Heart right ventricle (tissue), 16 donors: ENCODE results near the gene NXN. TPM values are rescaled to one million over a fixed set of nuclear protein-coding genes. Genes with fewer than 3 reads are reported as not detected.
A peak's percentile ranks its signal among the peaks of the same experiment; 100 is the strongest.

Experiments
- ATAC-seq, 8 donors: fragments of 200-7000 bp; cut with Tn5 transposase; one replicate each; pipeline ENCODE4 v1.9.1; 2020; ENCODE audit warnings: mild to moderate bottlenecking in 8 of 8, moderate library complexity in 8 of 8, moderate number of reproducible peaks in 1 of 8
- DNase-seq, 2 donors: peaks; one replicate each; pipeline ENCODE4 v3.0.0-alpha.2; 2020
- H3K27ac ChIP-seq, 10 donors: fragments of 200-600 bp; sonication (generic) in 2 of 10; one replicate each; pipeline versions ENCODE4 v1.5.0 to v1.8.0; 2020 to 2022; ENCODE audit warnings: mild to moderate bottlenecking in 3 of 10
- H3K27me3 ChIP-seq, 7 donors: fragments of 200-600 bp; one replicate each; pipeline ENCODE4 v1.8.0; 2021 to 2022; ENCODE audit warnings: mild to moderate bottlenecking in 2 of 7
- H3K36me3 ChIP-seq, 9 donors: fragments of 200-600 bp; sonication (generic) in 1 of 9; one replicate each; pipeline versions ENCODE4 v1.5.0 to v1.8.0; 2020 to 2022; ENCODE audit warnings: mild to moderate bottlenecking in 2 of 9
- H3K4me1 ChIP-seq, 9 donors: fragments of 200-600 bp; sonication (generic) in 1 of 9; one replicate each; pipeline versions ENCODE4 v1.5.0 to v1.8.0; 2020 to 2022; ENCODE audit warnings: mild to moderate bottlenecking in 4 of 9
- H3K4me3 ChIP-seq, 10 donors: fragments of 200-600 bp; sonication (generic) in 2 of 10; one replicate each; pipeline versions ENCODE4 v1.5.0 to v1.8.0; 2020 to 2022; ENCODE audit warnings: mild to moderate bottlenecking in 7 of 10, moderate library complexity in 2 of 10
- H3K9me3 ChIP-seq, 11 donors: fragments of 200-600 bp in 10 of 11; sonication (generic) in 2 of 11; one replicate each; pipeline versions ENCODE4 v1.5.0 to v1.8.0; 2013 to 2022; ENCODE audit warnings: mild to moderate bottlenecking in 2 of 11, control low read depth in 1 of 11, moderate library complexity in 1 of 11
- CTCF ChIP-seq, 9 donors: fragments of 200-600 bp; sonication (generic) in 2 of 9; IDR thresholded peaks; one replicate each; pipeline versions ENCODE4 v1.5.0 to v1.8.0; 2021 to 2022; ENCODE audit warnings: antibody characterized with exemption in 9 of 9, mild to moderate bottlenecking in 5 of 9, moderate library complexity in 1 of 9
- WGBS, 2 donors: extraction: QIAGEN DNeasy Blood & Tissue Kit; methylation state at CpG; one replicate each; pipeline ENCODE4 v1.1.7; 2013; ENCODE audit warnings: inconsistent platforms in 1 of 2; 5-methylcytosine and 5-hydroxymethylcytosine counted together
- intact Hi-C, 10 donors: fragments of 100-400 bp; cut with DNase I; formaldehyde crosslinking; loops; one replicate each; pipeline versions ENCODE4 v1.11.1 to v1.14.2; 2022
- polyA plus RNA-seq, 2 donors: library from polyadenylated mRNA; stranded (reverse); fragments of 200-250 nt; gene quantifications; one replicate each; pipeline ENCODE4 v1.2.3, GENCODE V29; 2013
- total RNA-seq, 10 donors: library from RNA; stranded (reverse); fragmentation: NEBNext Ultra II Directional in 3 of 10; extraction: Animal tissue kit (Norgen Biotek cat#: 25700) in 3 of 10; gene quantifications; one replicate each; pipeline versions ENCODE4 v1.2.1 to v1.2.4, GENCODE V29; 2021 to 2023
- donor health status: Arrhythmogenic right ventricular cardiomyopathy.
- donor health status: ischemic (EF 13 %, LVEDD 7.1; RV severe dilation, severe dysfunction).
- donor health status: healthy with polysubstance abuse.
- donor health status: DM: no; HTN: yes; CAD: no.
- donor health status: DM: no; HTN: no; CAD: no.
- donor health status: ischemic (EF 25% LVEDD 6.9; RV normal size, moderate dysfunction).
- donor health status: ischemic (EF 25% LVEDD 5.7; RV mildly dilated, moderate dysfunction).
- donor health status: healthy.
- donor health status: DM: yes; HTN: yes; CAD: no.
- donor health status: Ischemic cardiomyopathy.
- donor health status: ischemic (EF 35%, LVEDD 5.7; RV mildly dilated, moderate dysfunction).
- donor health status: nonischemic (EF 11% LVEDD 7.7; RV severe dilation, severe dysfunction).
- donor health status: DM: yes; HTN: yes; CAD: no.
- donor health status: PGD.
- donor health status: ischemic (EF 29% LVEDD 5.4; RV normal size, mild dysfunction).
- donor health status: nonischemic (EF 23%, LVEDD 6.1; RV moderate dilation, normal function).

The NXN gene
- total and polyA plus RNA-seq, 12 donors = 9.9 to 24.4 (median 15.9) TPM

- TF ChIP-seq CTCF (IDR thresholded peaks at IDR 0.05) = no peak
- ATAC-seq = no peak
Measured at GRCh38 chr17:862582-862981, 117.0 kb downstream of the NXN start.

GRCh38 chr17:861364-861763, 118.2 kb downstream of the NXN start:
- intact Hi-C loops = no loop called here
- Histone ChIP-seq H3K36me3 (peaks cover 0 to 14% (median 0%) of the 10 kb centered on the region in 9 donors), H3K4me1 (peaks cover 0 to 24% (median 14%) of the 10 kb centered on the region in 9 donors), H3K27ac (peak overlapping the region in 3 of 10 donors; percentile 9 to 29 (median 21)), H3K4me3 (no peak overlapping the region), H3K9me3 (no peaks in the 10 kb centered on the region), H3K27me3 (no peaks in the 10 kb centered on the region)
- DNase-seq (no peak), ATAC-seq (peak in 7 of 8 donors; percentile 36 to 83 (median 62))
- WGBS, 2 donors = 73 to 78% methylated on average over 9 of the region's 9 CpGs
- TF ChIP-seq CTCF (IDR thresholded peaks at IDR 0.05) = no peak

More at GRCh38 chr17:862582-862981, 117.0 kb downstream of the NXN start:
- intact Hi-C loops = no loop called here
- Histone ChIP-seq H3K4me3 (no peak overlapping the region), H3K4me1 (peaks cover 0 to 31% (median 19%) of the 10 kb centered on the region in 9 donors), H3K9me3 (no peaks in the 10 kb centered on the region), H3K27ac (no peak overlapping the region), H3K27me3 (no peaks in the 10 kb centered on the region), H3K36me3 (peaks cover 0 to 14% (median 0%) of the 10 kb centered on the region in 9 donors)
- WGBS, 2 donors = 88% methylated on average over 7 of the region's 7 CpGs
- no peak for DNase-seq

GRCh38 chr17:860805-861204, 118.8 kb downstream of the NXN start:
- Histone ChIP-seq H3K4me3 (no peak overlapping the region), H3K27me3 (no peaks in the 10 kb centered on the region), H3K36me3 (peaks cover 0 to 14% (median 0%) of the 10 kb centered on the region in 9 donors), H3K4me1 (peaks cover 0 to 29% (median 14%) of the 10 kb centered on the region in 9 donors), H3K27ac (peak overlapping the region in 2 of 10 donors; percentile 6 to 29), H3K9me3 (no peaks in the 10 kb centered on the region)
- DNase-seq (no peak), ATAC-seq (no peak)
- no peak for TF ChIP-seq CTCF (IDR thresholded peaks at IDR 0.05)
- intact Hi-C loops = no loop called here
- 88 to 89% methylated on average over 5 of the region's 5 CpGs for WGBS, 2 donors

- DNase-seq (no peak), ATAC-seq (peak in 4 of 8 donors; percentile 17 to 52 (median 42))
- no peaks in the 10 kb centered on the region for H3K9me3 ChIP-seq
- H3K4me3 ChIP-seq = no peak overlapping the region
- no peaks in the 10 kb centered on the region for H3K27me3 ChIP-seq
- 56 to 73% methylated on average over 4 of the region's 4 CpGs for WGBS, 2 donors
- peak overlapping the region; percentile 4 to 82 (median 76) for H3K27ac ChIP-seq
- peaks cover 0 to 34% (median 14%) of the 10 kb centered on the region in 9 donors for H3K4me1 ChIP-seq
- intact Hi-C loops = no loop called here
- peaks cover 0 to 14% (median 0%) of the 10 kb centered on the region in 9 donors for H3K36me3 ChIP-seq
- no peak for TF ChIP-seq CTCF (IDR thresholded peaks at IDR 0.05)
Measured at GRCh38 chr17:859824-860195, 119.8 kb downstream of the NXN start.
